ENCODE measurements around the gene CEACAM3.
"Not testable (repeated sequence)": the region's sequence is repeated elsewhere in the genome, so short reads cannot be mapped to it uniquely, and the experiment has no call there.

CEACAM3 gene

GRCh38 chr19:41753936-41754529 is 42.4 kb upstream of the CEACAM3 start:
- H3K9me3 ChIP-seq = no peaks in the 10 kb centered on the region

DNA sequence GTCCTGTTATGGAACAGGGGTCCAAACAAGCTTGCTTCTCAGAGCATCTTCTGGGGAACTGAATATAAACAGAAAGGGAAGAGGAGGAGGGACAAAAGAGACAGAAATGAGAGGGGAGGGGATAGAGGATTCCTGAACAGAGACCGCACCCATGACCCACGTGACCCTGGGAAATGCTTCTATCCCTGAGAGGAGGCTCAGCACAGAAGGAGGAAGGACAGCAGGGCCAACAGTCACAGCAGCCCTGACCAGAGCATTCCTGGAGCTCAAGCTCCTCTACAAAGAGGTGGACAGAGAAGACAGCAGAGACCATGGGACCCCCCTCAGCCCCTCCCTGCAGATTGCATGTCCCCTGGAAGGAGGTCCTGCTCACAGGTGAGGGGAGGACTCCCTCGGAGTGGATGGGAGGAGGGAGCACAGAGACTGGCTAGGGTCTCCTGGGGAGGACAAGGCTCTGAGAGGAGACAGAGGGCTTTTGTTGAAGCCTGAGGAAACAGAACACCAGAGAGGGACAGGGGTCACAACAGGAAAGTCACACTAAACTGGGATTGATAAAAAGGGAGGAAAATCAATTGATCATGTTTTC is 41.0 kb upstream of the CEACAM3 start, which contains the start of gene CEACAM6:
Gene CEACAM6 (plus strand): TSS at position 203 of the 586 bp plus-strand sequence. CDS start 109 bp downstream, at position 312.
- Histone ChIP-seq H3K4me3 (ENCODE audit: low read depth in 1 of 2, low read length in 1 of 2) (no peak within 1 kb of the TSS), H3K27me3 (no peaks in the 10 kb centered on the region), H3K36me3 (no peaks in the 10 kb centered on the region), H3K27ac (peak within 1 kb of the TSS; percentile 84), H3K9me3 (no peaks in the 10 kb centered on the region), H3K4me1 (ENCODE audit: control insufficient read depth in 1 of 2, insufficient read depth in 1 of 2, low read depth in 1 of 2, low read length in 1 of 2) (peaks cover 100% of the 10 kb centered on the region in 2 experiments)
- TF ChIP-seq, protein P1, sequence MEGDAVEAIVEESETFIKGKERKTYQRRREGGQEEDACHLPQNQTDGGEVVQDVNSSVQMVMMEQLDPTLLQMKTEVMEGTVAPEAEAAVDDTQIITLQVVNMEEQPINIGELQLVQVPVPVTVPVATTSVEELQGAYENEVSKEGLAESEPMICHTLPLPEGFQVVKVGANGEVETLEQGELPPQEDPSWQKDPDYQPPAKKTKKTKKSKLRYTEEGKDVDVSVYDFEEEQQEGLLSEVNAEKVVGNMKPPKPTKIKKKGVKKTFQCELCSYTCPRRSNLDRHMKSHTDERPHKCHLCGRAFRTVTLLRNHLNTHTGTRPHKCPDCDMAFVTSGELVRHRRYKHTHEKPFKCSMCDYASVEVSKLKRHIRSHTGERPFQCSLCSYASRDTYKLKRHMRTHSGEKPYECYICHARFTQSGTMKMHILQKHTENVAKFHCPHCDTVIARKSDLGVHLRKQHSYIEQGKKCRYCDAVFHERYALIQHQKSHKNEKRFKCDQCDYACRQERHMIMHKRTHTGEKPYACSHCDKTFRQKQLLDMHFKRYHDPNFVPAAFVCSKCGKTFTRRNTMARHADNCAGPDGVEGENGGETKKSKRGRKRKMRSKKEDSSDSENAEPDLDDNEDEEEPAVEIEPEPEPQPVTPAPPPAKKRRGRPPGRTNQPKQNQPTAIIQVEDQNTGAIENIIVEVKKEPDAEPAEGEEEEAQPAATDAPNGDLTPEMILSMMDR (IDR thresholded peaks at IDR 0.05) = no peak

More at GRCh38 chr19:41753936-41754529, 42.4 kb upstream of the CEACAM3 start:
- Histone ChIP-seq H3K4me3 (ENCODE audit: low read depth in 1 of 2, low read length in 1 of 2) (peak overlapping the region in 1 of 2 experiments; percentile 3), H3K27me3 (no peaks in the 10 kb centered on the region), H3K27ac (peak overlapping the region; percentile 84), H3K36me3 (no peaks in the 10 kb centered on the region), H3K4me1 (ENCODE audit: control insufficient read depth in 1 of 2, insufficient read depth in 1 of 2, low read depth in 1 of 2, low read length in 1 of 2) (peaks cover 86 to 88% of the 10 kb centered on the region in 2 experiments)
- TF ChIP-seq, protein P1 (IDR thresholded peaks at IDR 0.05) = peak; percentile 90

GRCh38 chr19:41758846-41759245 is 37.5 kb upstream of the CEACAM3 start:
- no peaks in the 10 kb centered on the region for H3K9me3 ChIP-seq
- peak overlapping the region; percentile 6 to 16 for H3K4me3 ChIP-seq (ENCODE audit: low read depth in 1 of 2, low read length in 1 of 2)
- TF ChIP-seq, protein P1 (IDR thresholded peaks at IDR 0.05) = no peak
- no peaks in the 10 kb centered on the region for H3K27me3 ChIP-seq
- H3K27ac ChIP-seq = peak overlapping the region; percentile 84
- no peaks in the 10 kb centered on the region for H3K36me3 ChIP-seq
- peaks cover 96 to 99% of the 10 kb centered on the region in 2 experiments for H3K4me1 ChIP-seq (ENCODE audit: control insufficient read depth in 1 of 2, insufficient read depth in 1 of 2, low read depth in 1 of 2, low read length in 1 of 2)

DNA sequence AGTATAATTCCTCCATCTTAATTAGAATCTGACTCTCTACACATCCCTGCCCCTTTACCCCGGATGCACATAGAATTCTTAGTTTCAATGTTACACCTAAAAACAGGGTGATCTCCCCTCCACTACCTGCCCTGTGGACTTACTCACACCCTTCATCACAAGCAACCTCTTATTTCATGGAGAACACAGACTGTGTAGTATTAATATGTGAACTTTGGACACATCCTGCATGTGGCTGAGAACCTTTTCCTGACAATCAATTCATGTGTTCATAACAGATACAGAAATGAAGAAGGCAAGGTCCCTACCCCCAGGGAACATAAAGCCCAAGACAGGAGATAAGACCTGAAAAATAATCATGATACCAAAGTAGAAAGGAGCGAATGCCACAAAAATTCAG is 29.3 kb upstream of the CEACAM3 start:
- Histone ChIP-seq H3K4me1 (ENCODE audit: control insufficient read depth in 1 of 2, insufficient read depth in 1 of 2, low read depth in 1 of 2, low read length in 1 of 2) (peaks cover 13 to 17% of the 10 kb centered on the region in 2 experiments), H3K4me3 (ENCODE audit: low read depth in 1 of 2, low read length in 1 of 2) (no peak overlapping the region), H3K36me3 (peaks cover 10% of the 10 kb centered on the region), H3K27me3 (no peaks in the 10 kb centered on the region), H3K9me3 (no peaks in the 10 kb centered on the region), H3K27ac (peak overlapping the region; percentile 35)
- TF ChIP-seq, protein P1 (IDR thresholded peaks at IDR 0.05) = no peak

- H3K4me1 ChIP-seq (ENCODE audit: control insufficient read depth in 1 of 2, insufficient read depth in 1 of 2, low read depth in 1 of 2, low read length in 1 of 2); H3K27me3 ChIP-seq; H3K4me3 ChIP-seq (ENCODE audit: low read depth in 1 of 2, low read length in 1 of 2); H3K9me3 ChIP-seq; H3K27ac ChIP-seq: not testable (repeated sequence)
- peaks cover 15% of the 10 kb centered on the region for H3K36me3 ChIP-seq
Observed at GRCh38 chr19:41768105-41768504, 28.3 kb upstream of the CEACAM3 start.

GRCh38 chr19:41769608-41770007 is 26.8 kb upstream of the CEACAM3 start:
- H3K36me3 ChIP-seq = peaks cover 15% of the 10 kb centered on the region
- H3K9me3 ChIP-seq = no peaks in the 10 kb centered on the region
- no peak overlapping the region for H3K27ac ChIP-seq
- H3K27me3 ChIP-seq = no peaks in the 10 kb centered on the region
- TF ChIP-seq, protein P1 (IDR thresholded peaks at IDR 0.05) = no peak
- peaks cover 11 to 14% of the 10 kb centered on the region in 2 experiments for H3K4me1 ChIP-seq (ENCODE audit: control insufficient read depth in 1 of 2, insufficient read depth in 1 of 2, low read depth in 1 of 2, low read length in 1 of 2)
- H3K4me3 ChIP-seq (ENCODE audit: low read depth in 1 of 2, low read length in 1 of 2) = no peak overlapping the region
